HG02588 (cell line): ENCODE results near the gene ELAVL1.
"Not testable (repeated sequence)": the region's sequence is repeated elsewhere in the genome, so short reads cannot be mapped to it uniquely, and the experiment has no call there.

Source experiments
- ATAC-seq: cut with Tn5 transposase; IDR thresholded peaks from one replicate; pipeline ENCODE4 v1.9.1; 2021; ENCODE audit warnings: mild to moderate bottlenecking, moderate library complexity; ENCODE audit not compliant: unreplicated experiment

ELAVL1 gene

GRCh38 chr19:7941895-7942596 is 63.4 kb downstream of the ELAVL1 start:
- ATAC-seq = no peak

DNA sequence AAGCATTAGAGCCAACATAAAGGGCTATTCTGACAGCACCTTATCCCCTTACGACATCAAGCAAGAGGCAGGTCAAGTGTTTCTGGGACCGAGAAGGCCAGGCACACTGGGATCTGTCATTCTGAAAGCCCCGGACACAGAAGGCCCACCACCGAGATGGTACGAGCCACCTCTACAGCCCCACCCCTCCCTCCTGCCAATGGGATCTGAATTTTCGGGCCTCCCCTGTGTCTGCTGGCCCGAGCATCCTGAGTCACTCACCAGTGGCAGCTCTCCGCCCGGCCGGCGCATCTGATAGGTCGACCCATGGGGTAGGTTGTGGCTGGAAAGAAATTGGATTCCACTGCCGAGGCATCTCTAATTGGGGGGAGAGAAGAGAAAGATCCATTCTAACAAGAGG is 64.6 kb downstream of the ELAVL1 start:
- no peak for ATAC-seq

- ATAC-seq = no peak
These were observed 70.7 kb downstream of the ELAVL1 start for GRCh38 chr19:7934766-7935165.

DNA sequence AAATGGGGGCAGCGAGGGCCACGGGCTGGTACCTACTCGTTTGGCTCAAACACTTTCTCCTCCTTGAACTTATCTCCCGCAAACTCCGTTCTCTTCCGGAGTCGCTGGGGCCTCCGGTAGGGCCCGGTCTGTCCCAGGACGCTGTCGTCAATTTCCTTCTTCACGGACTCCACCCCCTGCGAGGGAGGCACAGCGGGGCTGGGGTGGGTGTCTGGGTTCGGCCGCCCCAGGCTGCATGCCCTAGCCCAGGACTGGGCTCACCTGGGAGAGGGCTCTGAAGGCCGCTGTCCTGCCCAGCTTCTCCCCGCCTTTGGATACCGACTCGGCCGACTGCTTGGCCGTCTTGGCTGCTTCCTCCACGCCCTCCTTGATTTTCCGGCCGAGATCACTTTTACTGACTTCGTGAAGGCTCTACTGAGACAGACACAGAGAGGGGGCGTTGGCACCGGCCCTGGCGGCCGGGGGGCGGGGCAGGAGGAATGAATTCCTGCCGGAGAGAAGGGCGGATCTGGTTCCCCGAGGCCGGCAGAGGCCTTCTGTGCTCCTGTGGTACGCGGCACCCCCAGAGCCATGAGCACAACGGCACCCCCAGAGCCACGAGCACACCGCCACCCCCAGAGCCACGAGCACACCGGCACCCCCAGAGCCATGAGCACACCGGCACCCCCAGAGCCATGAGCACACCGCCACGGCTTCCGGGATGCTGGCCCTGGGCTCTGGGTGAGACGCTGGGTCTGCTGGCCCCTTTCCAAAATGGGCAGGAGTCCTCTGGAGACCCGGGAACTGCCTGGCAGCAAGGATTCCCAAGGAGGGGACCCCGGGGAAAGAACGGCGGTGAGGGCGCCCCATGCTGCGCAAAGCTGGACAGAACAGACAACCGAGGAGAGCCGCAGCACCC is 71.4 kb downstream of the ELAVL1 start:
- ATAC-seq = no peak

DNA sequence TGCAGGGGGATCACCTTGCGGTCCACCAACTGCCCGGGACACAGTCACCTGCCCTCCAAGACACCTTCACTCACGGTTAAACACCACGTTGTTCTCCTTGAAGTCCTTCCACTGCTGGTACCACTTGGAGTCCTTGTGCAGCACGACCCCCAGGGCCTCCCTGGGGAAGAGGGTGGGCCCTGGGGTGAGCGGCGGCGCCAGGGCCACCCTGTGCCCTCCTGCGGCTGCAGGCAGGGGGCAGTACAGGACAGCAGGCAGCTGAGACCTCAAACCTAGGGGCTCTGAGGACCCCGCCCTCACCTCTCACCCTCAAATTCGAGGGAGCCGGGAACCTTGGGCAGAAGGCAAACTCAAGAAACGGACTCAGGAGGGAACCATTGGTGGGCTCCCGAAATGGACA is 72.0 kb downstream of the ELAVL1 start:
- ATAC-seq = no peak

DNA sequence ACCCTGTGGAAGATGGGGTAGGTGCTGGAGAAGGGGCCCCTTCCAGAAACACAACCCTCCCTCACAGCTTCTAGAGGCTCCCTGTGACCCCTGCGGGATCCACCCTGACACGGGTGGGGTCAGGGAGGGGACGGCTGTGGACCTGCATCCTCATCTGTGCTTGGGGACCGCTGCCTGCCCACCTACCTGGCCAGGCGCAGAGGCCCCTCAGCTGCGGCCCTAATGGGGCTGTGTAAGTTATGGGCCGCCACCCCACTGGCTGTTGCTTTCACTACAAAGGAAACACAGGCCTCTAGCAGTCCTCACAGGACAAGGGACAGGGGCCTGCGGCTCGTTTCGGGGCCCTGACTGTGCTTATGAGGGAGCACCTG is 72.5 kb downstream of the ELAVL1 start:
- no peak for ATAC-seq

GRCh38 chr19:7932276-7932929 is 73.0 kb downstream of the ELAVL1 start:
- ATAC-seq = no peak

- no peak for ATAC-seq
These were observed 74.0 kb downstream of the ELAVL1 start for GRCh38 chr19:7931221-7932061.

GRCh38 chr19:7930765-7931164 is 74.7 kb downstream of the ELAVL1 start:
- no peak for ATAC-seq

DNA sequence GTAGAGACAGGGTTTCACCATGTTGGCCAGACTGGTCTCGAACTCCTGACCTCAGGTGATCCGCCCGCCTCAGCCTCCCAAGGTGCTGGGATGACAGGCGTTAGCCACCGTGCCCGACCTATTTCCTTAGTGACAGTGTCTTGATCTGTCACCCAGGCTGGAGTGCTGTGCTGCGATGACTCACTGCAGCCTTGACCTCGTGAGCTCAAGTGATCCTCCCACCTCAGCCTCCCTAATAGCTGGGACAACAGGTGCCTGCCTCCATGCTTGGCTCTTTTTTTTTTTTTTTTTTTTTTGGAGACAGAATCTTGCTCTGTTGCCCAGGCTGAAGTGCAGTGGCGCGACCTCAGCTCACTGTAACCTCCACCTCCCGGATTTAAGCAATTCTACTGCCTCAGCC is 75.4 kb downstream of the ELAVL1 start:
- ATAC-seq = not testable (repeated sequence)

DNA sequence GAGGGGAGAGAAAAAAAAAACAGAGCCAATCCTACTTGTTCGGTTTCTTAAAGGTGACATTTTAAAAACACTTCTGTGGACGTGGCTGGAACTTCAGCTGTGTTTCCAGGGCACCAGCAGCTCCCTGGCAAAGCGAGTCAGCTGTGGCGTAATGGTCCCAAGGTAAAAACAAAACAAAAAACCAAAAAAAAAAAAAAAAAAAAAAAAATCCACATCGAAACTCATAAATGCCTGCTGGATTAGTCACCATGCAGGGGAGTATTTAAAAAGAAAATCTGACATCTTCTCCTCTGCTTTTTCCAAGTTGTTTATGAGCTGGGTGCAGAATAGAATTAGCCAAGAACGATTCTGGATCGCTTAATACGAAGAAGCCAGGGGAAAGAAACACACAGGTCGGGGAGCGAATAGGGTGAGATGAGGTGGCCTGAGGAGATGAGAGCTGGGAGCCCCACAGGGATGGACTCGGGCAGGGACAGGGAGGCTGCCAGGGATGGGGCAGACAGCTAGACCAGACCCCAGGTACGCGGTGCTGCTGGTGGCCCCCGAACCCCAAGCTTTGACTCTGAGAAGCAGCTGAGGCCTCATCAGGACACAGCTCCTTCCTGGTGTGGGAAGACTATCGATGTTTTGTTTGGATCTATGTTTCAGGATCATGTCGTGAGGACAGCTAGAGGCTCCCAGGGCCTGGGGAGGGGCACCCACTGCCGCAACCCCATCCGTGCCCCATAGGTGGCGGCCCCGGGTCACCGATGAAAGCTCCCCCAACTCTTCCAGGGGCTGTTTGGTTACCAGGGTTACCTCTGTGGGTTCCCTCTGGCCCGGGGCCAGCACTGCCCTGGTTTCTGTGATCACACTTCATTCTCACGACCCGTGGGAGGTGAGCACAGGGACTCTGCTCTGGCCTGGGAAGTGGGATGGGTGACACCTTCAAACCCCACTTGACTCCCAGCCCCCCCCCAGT is 76.4 kb downstream of the ELAVL1 start:
- ATAC-seq = no peak

- ATAC-seq = no peak
These were observed 77.1 kb downstream of the ELAVL1 start for GRCh38 chr19:7928334-7928706.

DNA sequence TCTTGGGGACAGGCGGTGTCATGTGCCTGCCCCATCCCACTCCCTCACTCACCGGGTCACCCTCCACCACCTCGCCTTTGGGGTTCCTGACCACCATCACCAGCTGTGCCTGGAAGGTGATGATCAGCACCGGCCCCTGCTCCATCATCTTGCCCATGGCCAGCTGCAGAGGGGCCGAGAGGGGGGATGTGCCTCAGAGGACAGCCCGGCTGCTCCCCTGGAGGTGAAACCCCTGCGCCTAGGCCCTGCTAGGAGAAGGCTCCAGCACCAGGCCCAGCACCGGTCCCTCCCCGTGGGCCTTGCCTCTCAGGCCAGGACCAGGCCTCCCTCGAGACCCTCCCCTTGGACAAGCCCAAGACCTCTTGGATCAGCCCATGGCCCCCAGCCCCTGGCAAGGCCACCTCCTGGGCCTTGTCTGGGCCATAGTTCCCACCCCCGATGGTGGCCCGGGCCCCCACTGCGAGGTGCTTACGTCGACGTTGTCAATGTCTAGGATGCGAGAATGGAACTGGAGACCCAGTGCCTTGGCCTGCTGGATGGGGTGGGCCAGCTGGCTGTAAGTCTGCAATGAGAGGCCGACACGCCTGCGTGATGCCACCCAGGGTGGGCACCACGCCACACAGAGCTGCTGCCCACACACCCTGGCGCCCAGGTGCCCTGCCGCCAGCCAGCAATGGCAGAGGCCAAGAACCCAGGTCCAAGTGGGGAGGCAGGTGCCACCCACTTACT is 77.7 kb downstream of the ELAVL1 start:
- ATAC-seq = no peak

DNA sequence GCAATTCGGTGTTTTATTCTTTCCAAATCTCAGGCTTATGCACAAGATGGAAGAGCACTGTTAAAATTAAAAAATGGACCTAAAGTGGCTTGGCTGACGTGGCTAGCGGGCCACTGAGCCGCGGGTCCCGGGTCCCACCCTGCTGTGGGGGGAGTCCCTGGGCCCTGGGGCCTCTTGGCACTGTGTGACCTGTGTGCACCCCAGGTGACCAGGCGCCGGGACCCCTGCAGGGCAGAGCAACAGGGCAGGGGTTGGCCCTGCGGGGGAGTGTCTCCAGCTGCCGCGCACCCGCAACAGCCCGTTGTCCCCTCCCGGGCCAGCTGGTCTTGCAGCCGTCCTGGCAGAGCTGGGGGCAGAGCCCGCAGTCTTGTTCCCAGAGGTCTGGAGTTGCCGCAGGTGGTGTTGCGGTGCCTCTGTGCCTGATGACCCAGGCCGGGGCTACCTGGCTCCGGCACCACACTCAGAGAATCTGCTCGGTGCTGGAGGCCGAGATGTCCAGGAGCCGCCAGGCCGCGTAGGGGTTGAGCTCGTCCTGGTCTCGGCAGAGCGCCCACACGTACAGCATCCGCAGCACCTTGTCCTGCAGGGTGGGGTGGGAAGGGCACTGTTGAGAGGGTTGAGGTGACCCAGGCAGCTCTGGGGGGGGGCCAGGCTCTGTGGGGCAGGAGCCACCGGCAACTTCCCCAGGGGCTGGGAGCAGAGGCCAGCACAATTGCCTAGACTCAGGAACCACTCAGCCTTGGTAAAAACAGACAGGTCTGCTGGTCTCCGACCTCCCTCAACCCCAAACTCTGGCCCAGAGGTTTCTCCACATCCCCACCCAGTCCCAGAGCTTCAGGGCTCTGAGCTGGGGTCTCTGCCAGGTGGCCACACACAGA is 78.5 kb downstream of the ELAVL1 start:
- ATAC-seq = no peak

- no peak for ATAC-seq
These were observed 79.3 kb downstream of the ELAVL1 start, which contains the start of gene CTXN1 for GRCh38 chr19:7926021-7926726. CTXN1 (minus strand) TSS chr19:7926135; CDS start chr19:7925538, 597 bp downstream.

DNA sequence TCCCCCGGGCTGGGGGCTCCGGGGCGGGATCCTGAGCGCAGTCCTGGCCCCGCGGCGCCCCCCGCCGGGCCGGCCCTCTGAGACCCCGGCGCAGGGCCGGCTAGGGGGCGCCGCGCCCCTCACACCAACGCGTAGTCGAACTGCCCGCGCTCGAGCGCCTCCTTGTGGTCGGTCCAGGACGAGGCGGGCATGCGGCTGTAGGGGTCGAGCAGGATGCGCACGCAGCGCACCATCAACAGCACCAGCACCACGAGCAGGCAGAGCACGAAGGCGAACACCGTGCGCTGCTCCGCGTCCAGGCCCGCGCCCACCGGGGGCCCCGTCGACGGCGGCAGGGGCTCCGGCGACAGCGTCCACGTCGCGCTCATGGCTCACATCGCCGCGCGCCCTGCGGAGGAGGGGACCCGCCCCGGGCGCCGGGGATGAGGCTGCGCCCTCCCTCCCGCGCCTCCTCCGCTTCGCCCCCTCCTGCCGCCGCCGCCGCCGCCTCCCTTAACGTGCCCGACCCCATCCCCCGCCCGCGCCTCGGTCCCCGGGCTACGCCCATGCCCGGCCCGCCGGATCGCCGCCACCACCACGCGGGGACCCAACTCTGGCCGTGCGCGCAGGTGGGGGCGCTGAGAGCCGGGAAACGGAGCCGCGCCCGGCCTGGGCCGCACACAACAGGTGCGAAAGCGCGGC is 80.1 kb downstream of the ELAVL1 start:
- no peak for ATAC-seq

DNA sequence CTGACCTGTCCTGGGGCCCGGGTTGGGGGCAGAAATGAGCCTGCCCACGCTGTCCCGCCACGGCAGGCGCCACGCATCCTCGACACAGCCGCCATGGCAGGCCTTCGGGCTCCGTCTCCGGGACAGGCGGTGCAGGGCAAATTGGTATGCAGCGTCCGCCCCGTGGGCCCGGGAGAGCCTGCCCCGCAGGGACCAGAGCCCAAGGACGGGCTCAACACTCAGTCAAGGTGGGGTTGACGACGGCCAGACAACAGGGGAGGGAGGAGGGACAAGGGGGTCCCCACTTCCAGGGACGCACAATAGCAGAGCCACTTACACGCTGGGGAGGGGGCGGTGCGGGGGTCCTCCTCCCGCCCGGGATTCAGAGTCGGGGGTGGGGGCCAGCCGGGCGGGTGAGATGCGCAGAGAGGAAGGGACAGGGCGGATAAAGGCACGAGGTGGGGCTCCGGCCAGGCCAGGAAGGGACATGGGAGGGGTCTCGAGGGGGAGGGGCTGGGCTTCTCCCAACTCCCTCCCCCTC is 80.7 kb downstream of the ELAVL1 start:
- ATAC-seq = no peak
